Skeletal muscle tissue (tissue), 4 donors: ENCODE measurements around the gene ARMH3. TPM values are rescaled to one million over a fixed set of nuclear protein-coding genes. Genes with fewer than 3 reads are reported as not detected.

ENCODE experiments used
- H3K27ac ChIP-seq: one replicate; pipeline ENCODE4 v1.7.0; 2013; ENCODE audit warnings: mild to moderate bottlenecking, low read depth, low read length, inconsistent platforms
- H3K27me3 ChIP-seq, 3 donors: one replicate each; pipeline ENCODE4 v1.7.0; 2013; ENCODE audit warnings: low read length in 3 of 3; ENCODE audit not compliant: control insufficient read depth in 3 of 3, insufficient read depth in 3 of 3
- H3K36me3 ChIP-seq, 3 donors: one replicate each; pipeline ENCODE4 v1.7.0; 2013; ENCODE audit warnings: low read length in 3 of 3; ENCODE audit not compliant: control insufficient read depth in 3 of 3, insufficient read depth in 3 of 3
- H3K4me1 ChIP-seq, 3 donors: one replicate each; pipeline ENCODE4 v1.7.0; 2013; ENCODE audit warnings: low read length in 3 of 3, mild to moderate bottlenecking in 3 of 3; ENCODE audit not compliant: control insufficient read depth in 3 of 3, insufficient read depth in 3 of 3
- H3K4me3 ChIP-seq, 3 donors: one replicate each; pipeline ENCODE4 v1.7.0; 2013; ENCODE audit warnings: low read length in 3 of 3
- H3K9ac ChIP-seq, 3 donors: one replicate each; pipeline ENCODE4 v1.7.0; 2013; ENCODE audit warnings: low read length in 3 of 3, mild to moderate bottlenecking in 3 of 3, moderate library complexity in 2 of 3, low read depth in 1 of 3
- H3K9me3 ChIP-seq, 3 donors: one replicate each; pipeline ENCODE4 v1.7.0; 2013; ENCODE audit warnings: low read length in 3 of 3; ENCODE audit not compliant: control insufficient read depth in 3 of 3
- total RNA-seq: library from RNA; depleted of rRNA; stranded (reverse); fragments of >200 nt; gene quantifications from one replicate; pipeline ENCODE4 v1.2.3, GENCODE V29; 2014
- donor health status: Osteomylitis.

The ARMH3 gene
- total RNA-seq, 1 donor from 2014 or later: 13.0 TPM

- Histone ChIP-seq H3K27me3 (no peaks in the 10 kb centered on the region), H3K27ac (no peak overlapping the region), H3K9me3 (no peaks in the 10 kb centered on the region), H3K4me1 (peaks cover 13 to 37% (median 25%) of the 10 kb centered on the region in 3 donors), H3K9ac (peak overlapping the region in 1 of 3 donors; percentile 8), H3K36me3 (peaks cover 0 to 7% (median 0%) of the 10 kb centered on the region in 3 donors), H3K4me3 (peak overlapping the region; percentile 25 to 60 (median 38))
Measured at GRCh38 chr10:101840741-101841453, 215.1 kb downstream of the ARMH3 start.

GRCh38 chr10:101840102-101840684 is 215.8 kb downstream of the ARMH3 start:
- no peaks in the 10 kb centered on the region for H3K9me3 ChIP-seq
- peak overlapping the region in 1 of 3 donors; percentile 38 for H3K4me3 ChIP-seq
- H3K36me3 ChIP-seq: peaks cover 0 to 1% (median 0%) of the 10 kb centered on the region in 3 donors
- peaks cover 13 to 37% (median 25%) of the 10 kb centered on the region in 3 donors for H3K4me1 ChIP-seq
- no peak overlapping the region for H3K9ac ChIP-seq
- H3K27ac ChIP-seq: no peak overlapping the region
- H3K27me3 ChIP-seq: no peaks in the 10 kb centered on the region

GRCh38 chr10:101839416-101840063 is 216.4 kb downstream of the ARMH3 start:
- H3K4me1 ChIP-seq: peaks cover 13 to 37% (median 25%) of the 10 kb centered on the region in 3 donors
- no peaks in the 10 kb centered on the region for H3K36me3 ChIP-seq
- H3K4me3 ChIP-seq: no peak overlapping the region
- no peak overlapping the region for H3K9ac ChIP-seq
- no peaks in the 10 kb centered on the region for H3K27me3 ChIP-seq
- no peak overlapping the region for H3K27ac ChIP-seq
- no peaks in the 10 kb centered on the region for H3K9me3 ChIP-seq

GRCh38 chr10:101839002-101839401 is 217.0 kb downstream of the ARMH3 start:
- Histone ChIP-seq H3K4me1 (peaks cover 13 to 37% (median 25%) of the 10 kb centered on the region in 3 donors), H3K36me3 (no peaks in the 10 kb centered on the region), H3K27me3 (no peaks in the 10 kb centered on the region), H3K4me3 (no peak overlapping the region), H3K9ac (no peak overlapping the region), H3K9me3 (no peaks in the 10 kb centered on the region), H3K27ac (no peak overlapping the region)

- no peaks in the 10 kb centered on the region for H3K27me3 ChIP-seq
- no peak overlapping the region for H3K4me3 ChIP-seq
- no peaks in the 10 kb centered on the region for H3K36me3 ChIP-seq
- H3K4me1 ChIP-seq: peaks cover 13 to 37% (median 25%) of the 10 kb centered on the region in 3 donors
- no peak overlapping the region for H3K27ac ChIP-seq
- H3K9ac ChIP-seq: no peak overlapping the region
- no peaks in the 10 kb centered on the region for H3K9me3 ChIP-seq
Measured at GRCh38 chr10:101838416-101838970, 217.5 kb downstream of the ARMH3 start.

GRCh38 chr10:101837748-101838147 is 218.2 kb downstream of the ARMH3 start:
- H3K27ac ChIP-seq: no peak overlapping the region
- no peak overlapping the region for H3K4me3 ChIP-seq
- H3K27me3 ChIP-seq: no peaks in the 10 kb centered on the region
- H3K9ac ChIP-seq: no peak overlapping the region
- H3K4me1 ChIP-seq: peaks cover 13 to 37% (median 25%) of the 10 kb centered on the region in 3 donors
- no peaks in the 10 kb centered on the region for H3K36me3 ChIP-seq
- H3K9me3 ChIP-seq: no peaks in the 10 kb centered on the region

GRCh38 chr10:101835362-101835761 is 220.6 kb downstream of the ARMH3 start:
- H3K4me1 ChIP-seq: peaks cover 13 to 38% (median 22%) of the 10 kb centered on the region in 3 donors
- H3K4me3 ChIP-seq: no peak overlapping the region
- H3K27me3 ChIP-seq: no peaks in the 10 kb centered on the region
- no peak overlapping the region for H3K27ac ChIP-seq
- no peaks in the 10 kb centered on the region for H3K9me3 ChIP-seq
- H3K36me3 ChIP-seq: no peaks in the 10 kb centered on the region
- H3K9ac ChIP-seq: no peak overlapping the region

- Histone ChIP-seq H3K36me3 (no peaks in the 10 kb centered on the region), H3K27ac (no peak overlapping the region), H3K4me3 (no peak overlapping the region), H3K9ac (no peak overlapping the region), H3K4me1 (peaks cover 16 to 38% (median 26%) of the 10 kb centered on the region in 3 donors), H3K27me3 (no peaks in the 10 kb centered on the region), H3K9me3 (no peaks in the 10 kb centered on the region)
Measured at GRCh38 chr10:101834341-101834740, 221.6 kb downstream of the ARMH3 start.

GRCh38 chr10:101833466-101833865 is 222.5 kb downstream of the ARMH3 start:
- H3K27me3 ChIP-seq: no peaks in the 10 kb centered on the region
- no peaks in the 10 kb centered on the region for H3K9me3 ChIP-seq
- H3K4me1 ChIP-seq: peaks cover 16 to 29% (median 19%) of the 10 kb centered on the region in 3 donors

More at GRCh38 chr10:101833466-101833865, 222.5 kb downstream of the ARMH3 start:
- no peak overlapping the region for H3K27ac ChIP-seq
- H3K36me3 ChIP-seq: no peaks in the 10 kb centered on the region
- no peak overlapping the region for H3K9ac ChIP-seq
- H3K4me3 ChIP-seq: no peak overlapping the region
